GM23338 (cell line): Measurements from ENCODE around the gene MYO1G. TPM values are rescaled to one million over a fixed set of nuclear protein-coding genes. Genes with fewer than 3 reads are reported as not detected.

Source experiments
- ATAC-seq: fragments of 200-7000 bp; cut with Tn5 transposase; 3 replicates; pipeline ENCODE4 v1.9.1; 2020
- DNase-seq: peaks from one replicate; pipeline ENCODE4 v3.0.0-alpha.2; 2015; ENCODE audit warnings: low spot score
- H2AFZ ChIP-seq: fragments of 200-600 bp; sonication (generic); 2 replicates; pipeline ENCODE4 v1.8.0; 2016; ENCODE audit warnings: antibody characterized with exemption, mild to moderate bottlenecking, moderate library complexity
- H3F3A ChIP-seq: fragments of 200-600 bp; sonication (generic); replicated peaks from 2 replicates; pipeline ENCODE4 v1.8.0; 2017; ENCODE audit warnings: antibody characterized with exemption, mixed run types, low read depth
- H3K27ac ChIP-seq: fragments of 200-600 bp; sonication (generic); 2 replicates; pipeline ENCODE4 v1.6.1; 2016; ENCODE audit warnings: low read depth
- H3K27me3 ChIP-seq: fragments of 200-600 bp; sonication (generic); 2 replicates; pipeline ENCODE4 v1.8.0; 2016; ENCODE audit warnings: mild to moderate bottlenecking, mixed run types, moderate library complexity; ENCODE audit not compliant: insufficient read depth
- H3K36me3 ChIP-seq: fragments of 200-600 bp; sonication (generic); 2 replicates; pipeline ENCODE4 v1.8.0; 2016; ENCODE audit warnings: mild to moderate bottlenecking; ENCODE audit not compliant: insufficient read depth
- H3K4me1 ChIP-seq: fragments of 200-600 bp; sonication (generic); 2 replicates; pipeline ENCODE4 v1.8.0; 2016; ENCODE audit warnings: mild to moderate bottlenecking, moderate library complexity; ENCODE audit not compliant: insufficient read depth
- H3K4me2 ChIP-seq: fragments of 200-600 bp; sonication (generic); 2 replicates; pipeline ENCODE4 v1.7.1; 2017; ENCODE audit warnings: mixed run types
- H3K4me3 ChIP-seq: fragments of 200-600 bp; sonication (generic); 2 replicates; pipeline ENCODE4 v1.6.1; 2016; ENCODE audit warnings: mixed run types
- H3K79me2 ChIP-seq: fragments of 200-600 bp; sonication (generic); replicated peaks from 2 replicates; pipeline ENCODE4 v1.8.0; 2017; ENCODE audit warnings: mild to moderate bottlenecking; ENCODE audit not compliant: insufficient read depth
- H3K9me2 ChIP-seq: fragments of 200-600 bp; sonication (generic); 2 replicates; pipeline ENCODE4 v1.8.0; 2017; ENCODE audit not compliant: insufficient read depth
- H4K20me1 ChIP-seq: fragments of 200-600 bp; sonication (generic); replicated peaks from 2 replicates; pipeline ENCODE4 v1.8.0; 2017; ENCODE audit warnings: mild to moderate bottlenecking; ENCODE audit not compliant: insufficient read depth
- H3K27ac Mint-ChIP-seq: 2 replicates; pipeline ENCODE4 v1.8.0; 2020; ENCODE audit warnings: inconsistent platforms, mild to moderate bottlenecking, moderate library complexity, mixed read lengths
- H3K27me3 Mint-ChIP-seq: 3 replicates; pipeline ENCODE4 v1.8.0; 2022; ENCODE audit warnings: low read depth, mild to moderate bottlenecking, moderate library complexity, mixed read lengths, inconsistent platforms; ENCODE audit not compliant: insufficient read depth, poor library complexity
- H3K36me3 Mint-ChIP-seq: 3 replicates; pipeline ENCODE4 v1.8.0; 2021; ENCODE audit warnings: low read depth, mild to moderate bottlenecking, inconsistent platforms, moderate library complexity, mixed read lengths
- H3K4me1 Mint-ChIP-seq: 3 replicates; pipeline ENCODE4 v1.8.0; 2020; ENCODE audit warnings: mild to moderate bottlenecking, inconsistent platforms, mixed read lengths
- H3K4me3 Mint-ChIP-seq: 3 replicates; pipeline ENCODE4 v1.8.0; 2021; ENCODE audit warnings: moderate library complexity, mild to moderate bottlenecking, inconsistent platforms, mixed read lengths
- H3K9me3 Mint-ChIP-seq: 3 replicates; pipeline ENCODE4 v1.8.0; 2020; ENCODE audit warnings: moderate library complexity, mild to moderate bottlenecking, inconsistent platforms, mixed read lengths
- CREB1 ChIP-seq: fragments of 250-450 bp; sonication (Bioruptor Pico); IDR thresholded peaks from 2 replicates; pipeline ENCODE4 v1.5.0; 2020; ENCODE audit warnings: low read depth, mild to moderate bottlenecking, moderate library complexity
- EZH2 ChIP-seq: fragments of 200-600 bp; sonication (generic); IDR thresholded peaks from one replicate; pipeline ENCODE4 v1.8.0; 2017; ENCODE audit warnings: antibody characterized with exemption, mild to moderate bottlenecking, low read depth; ENCODE audit not compliant: unreplicated experiment
- NANOG ChIP-seq: IDR thresholded peaks from 2 replicates; pipeline ENCODE4 v1.6.1; 2016; ENCODE audit warnings: antibody characterized with exemption, borderline replicate concordance
- POLR2AphosphoS5 ChIP-seq: IDR thresholded peaks from 2 replicates; pipeline ENCODE4 v1.6.1; 2016; ENCODE audit warnings: antibody characterized with exemption, low read depth
- REST ChIP-seq: IDR thresholded peaks from one replicate; pipeline ENCODE4 v1.6.1; 2018; ENCODE audit warnings: antibody characterized with exemption; ENCODE audit not compliant: unreplicated experiment
- ZNF114 ChIP-seq: fragments of 250-450 bp; sonication (Bioruptor Pico); IDR thresholded peaks from 2 replicates; pipeline ENCODE4 v1.5.0; 2020; ENCODE audit warnings: mild to moderate bottlenecking, moderate library complexity
- ZNF331 ChIP-seq: fragments of 250-450 bp; sonication (Bioruptor Pico); IDR thresholded peaks from 2 replicates; pipeline ENCODE4 v1.5.0; 2020; ENCODE audit warnings: low read depth, mild to moderate bottlenecking, moderate library complexity
- ZNF462 ChIP-seq: fragments of 250-450 bp; sonication (Bioruptor Pico); IDR thresholded peaks from 2 replicates; pipeline ENCODE4 v1.5.0; 2020; ENCODE audit warnings: mild to moderate bottlenecking, moderate library complexity
- polyA plus RNA-seq: library from polyadenylated mRNA; unstranded; fragments of >200 nt; fragmentation: Nextera tagmentation; extraction: Ambion mirVana; gene quantifications from 2 replicates; pipeline ENCODE4 v1.2.1, GENCODE V29; 2016
- total RNA-seq: library from RNA; depleted of rRNA; stranded (reverse); fragments of >200 nt; shearing (Covaris generic); gene quantifications from 2 replicates; pipeline ENCODE4 v1.2.3, GENCODE V29; 2014

Gene MYO1G
- total and polyA plus RNA-seq, 2 experiments from 2014 or later = 0.10 to 0.11 TPM

GRCh38 chr7:45001138-45001694 lies 22.4 kb upstream of the MYO1G start:
- TF ChIP-seq REST = no peak
- no peak for TF ChIP-seq ZNF331 (CRISPR knock-in tag)
- no peak for TF ChIP-seq EZH2
- no peak for TF ChIP-seq POLR2AphosphoS5
- TF ChIP-seq ZNF114 (CRISPR knock-in tag) = no peak
- no peak for TF ChIP-seq NANOG
- TF ChIP-seq CREB1 (CRISPR knock-in tag) = no peak
- no peak for TF ChIP-seq ZNF462 (CRISPR knock-in tag)
- H3K36me3 Mint-ChIP-seq = peaks cover 5% of the 10 kb centered on the region; the same call in 1 of the 3 replicates
- Histone ChIP-seq H3F3A (peaks cover 8% of the 10 kb centered on the region; the same call in 1 of the 2 replicates), H3K9me2 (no peaks in the 10 kb centered on the region), H4K20me1 (peaks cover 12% of the 10 kb centered on the region), H2AFZ (no peak overlapping the region), H3K4me1 (peaks cover 13% of the 10 kb centered on the region), H3K27ac (peak overlapping the region; percentile 72; the same call in 1 of the 2 replicates), H3K36me3 (no peaks in the 10 kb centered on the region), H3K4me2 (peak overlapping the region; percentile 82), H3K27me3 (no peaks in the 10 kb centered on the region), H3K4me3 (peak overlapping the region; percentile 70), H3K79me2 (peaks cover 45% of the 10 kb centered on the region)
- DNase-seq = peak; percentile 71
- H3K4me3 Mint-ChIP-seq = peak overlapping the region; percentile 93
- H3K9me3 Mint-ChIP-seq = no peaks in the 10 kb centered on the region
- peaks cover 12% of the 10 kb centered on the region for H3K27me3 Mint-ChIP-seq
- H3K4me1 Mint-ChIP-seq = peaks cover 11% of the 10 kb centered on the region; the same call in 2 of the 3 replicates
- H3K27ac Mint-ChIP-seq = no peak overlapping the region
- peak; percentile 36 for ATAC-seq
